Left renal cortex interstitium (tissue), 4 donors: Measurements from ENCODE around the gene PDLIM5. TPM values are rescaled to one million over a fixed set of nuclear protein-coding genes. Genes with fewer than 3 reads are reported as not detected.
"Not testable (repeated sequence)": the region's sequence is repeated elsewhere in the genome, so short reads cannot be mapped to it uniquely, and the experiment has no call there.

ENCODE experiments used
- DNase-seq, 4 donors: peaks; one replicate each; pipeline ENCODE4 v3.0.0-alpha.2; 2013; ENCODE audit warnings: low read depth in 4 of 4, low spot score in 2 of 4, missing footprints in 1 of 4
- polyA plus RNA-seq, 4 donors: library from polyadenylated mRNA; unstranded; fragments of 120-200 nt; gene quantifications; one replicate each; pipeline ENCODE4 v1.2.1, GENCODE V29; 2013; ENCODE audit not compliant: insufficient read length in 4 of 4

The PDLIM5 gene, protein sequence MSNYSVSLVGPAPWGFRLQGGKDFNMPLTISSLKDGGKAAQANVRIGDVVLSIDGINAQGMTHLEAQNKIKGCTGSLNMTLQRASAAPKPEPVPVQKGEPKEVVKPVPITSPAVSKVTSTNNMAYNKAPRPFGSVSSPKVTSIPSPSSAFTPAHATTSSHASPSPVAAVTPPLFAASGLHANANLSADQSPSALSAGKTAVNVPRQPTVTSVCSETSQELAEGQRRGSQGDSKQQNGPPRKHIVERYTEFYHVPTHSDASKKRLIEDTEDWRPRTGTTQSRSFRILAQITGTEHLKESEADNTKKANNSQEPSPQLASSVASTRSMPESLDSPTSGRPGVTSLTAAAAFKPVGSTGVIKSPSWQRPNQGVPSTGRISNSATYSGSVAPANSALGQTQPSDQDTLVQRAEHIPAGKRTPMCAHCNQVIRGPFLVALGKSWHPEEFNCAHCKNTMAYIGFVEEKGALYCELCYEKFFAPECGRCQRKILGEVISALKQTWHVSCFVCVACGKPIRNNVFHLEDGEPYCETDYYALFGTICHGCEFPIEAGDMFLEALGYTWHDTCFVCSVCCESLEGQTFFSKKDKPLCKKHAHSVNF
- polyA plus RNA-seq, result 10 to 100 TPM; 42.5 to 53.4 (median 52.8) TPM

DNA sequence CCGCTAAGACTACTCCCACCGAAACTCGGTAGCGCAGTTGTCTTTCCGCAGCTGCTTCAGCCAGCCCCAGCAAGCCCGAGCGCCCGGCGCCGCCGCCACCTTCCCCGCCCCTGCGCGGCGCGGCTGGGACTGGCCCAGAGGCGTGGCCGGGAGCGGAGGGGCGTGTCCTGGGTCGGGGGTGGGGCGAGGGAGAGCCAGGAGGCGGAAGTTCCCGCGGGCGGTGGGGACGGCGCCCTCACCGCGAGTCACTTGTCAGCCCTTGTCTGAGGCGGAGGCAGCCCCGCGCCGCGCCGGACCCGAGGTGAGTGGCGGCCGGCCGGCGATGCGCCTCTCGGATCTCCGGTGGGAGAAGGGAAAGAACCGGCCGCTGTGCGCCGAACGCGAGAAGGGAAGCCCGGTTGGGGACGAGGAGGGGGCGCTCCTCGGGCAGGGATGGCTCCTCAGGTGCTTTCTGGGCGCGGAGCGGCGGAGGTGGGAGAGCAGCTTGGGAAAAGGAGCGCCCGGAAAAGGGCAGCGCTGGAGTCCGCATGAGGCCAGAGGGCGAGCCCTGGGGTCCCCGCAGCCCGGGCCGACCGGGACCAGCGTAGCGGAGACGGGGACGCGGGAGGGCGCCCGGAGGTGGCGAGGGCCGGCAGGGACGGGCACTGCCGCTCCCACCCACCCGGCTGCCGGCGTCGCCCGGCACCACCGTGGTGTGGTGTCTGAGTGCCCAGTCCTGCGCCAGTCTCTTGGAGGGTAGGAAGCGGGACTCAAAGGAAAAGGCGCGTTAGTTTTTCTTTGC is at the start of gene PDLIM5:
Gene PDLIM5, plus strand, starts transcription at position 248 of the 781 bp plus-strand sequence. CDS start 3,347 bp downstream, outside the sequence.
- peak; percentile 70 to 86 (median 79) for DNase-seq

DNA sequence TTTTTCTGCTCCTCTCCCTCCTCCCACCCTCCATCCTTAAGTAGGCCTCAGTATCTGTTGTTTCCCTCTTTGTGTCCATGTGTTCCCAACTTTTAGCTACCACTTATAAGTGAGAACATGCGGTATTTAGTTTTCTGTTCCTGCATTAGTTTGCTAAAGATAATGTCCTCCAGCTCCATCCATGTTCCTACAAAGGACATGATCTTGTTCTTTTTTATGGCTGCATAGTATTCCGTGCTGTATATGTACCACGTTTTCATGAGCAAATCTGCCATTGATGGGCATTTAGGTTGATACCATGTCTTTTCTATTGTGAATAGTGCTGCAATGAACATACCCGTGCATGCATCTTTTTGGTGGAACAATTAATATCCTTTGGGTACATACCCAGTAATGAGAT is 49.3 kb upstream of the PDLIM5 start:
- not testable (repeated sequence) for DNase-seq

DNA sequence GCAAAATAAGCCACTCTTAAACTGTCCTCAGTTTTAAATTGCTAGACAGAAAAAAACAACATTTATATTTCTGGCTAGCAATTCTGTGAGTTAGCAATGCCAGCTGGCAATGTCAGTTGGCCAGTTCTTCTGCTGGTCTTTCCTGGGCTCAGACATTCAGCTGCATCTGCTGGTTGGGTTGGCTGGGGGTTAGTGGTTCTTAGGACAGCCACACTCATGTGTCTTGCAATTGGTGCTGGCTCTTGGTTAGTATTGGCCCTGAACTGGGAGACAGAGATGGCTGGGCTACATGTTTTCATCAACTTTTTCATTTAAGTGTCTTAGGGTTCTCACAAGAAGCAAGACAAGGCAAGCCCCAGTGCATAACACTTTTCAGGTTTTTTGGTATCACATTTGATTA is 48.0 kb upstream of the PDLIM5 start:
- no peak for DNase-seq

DNA sequence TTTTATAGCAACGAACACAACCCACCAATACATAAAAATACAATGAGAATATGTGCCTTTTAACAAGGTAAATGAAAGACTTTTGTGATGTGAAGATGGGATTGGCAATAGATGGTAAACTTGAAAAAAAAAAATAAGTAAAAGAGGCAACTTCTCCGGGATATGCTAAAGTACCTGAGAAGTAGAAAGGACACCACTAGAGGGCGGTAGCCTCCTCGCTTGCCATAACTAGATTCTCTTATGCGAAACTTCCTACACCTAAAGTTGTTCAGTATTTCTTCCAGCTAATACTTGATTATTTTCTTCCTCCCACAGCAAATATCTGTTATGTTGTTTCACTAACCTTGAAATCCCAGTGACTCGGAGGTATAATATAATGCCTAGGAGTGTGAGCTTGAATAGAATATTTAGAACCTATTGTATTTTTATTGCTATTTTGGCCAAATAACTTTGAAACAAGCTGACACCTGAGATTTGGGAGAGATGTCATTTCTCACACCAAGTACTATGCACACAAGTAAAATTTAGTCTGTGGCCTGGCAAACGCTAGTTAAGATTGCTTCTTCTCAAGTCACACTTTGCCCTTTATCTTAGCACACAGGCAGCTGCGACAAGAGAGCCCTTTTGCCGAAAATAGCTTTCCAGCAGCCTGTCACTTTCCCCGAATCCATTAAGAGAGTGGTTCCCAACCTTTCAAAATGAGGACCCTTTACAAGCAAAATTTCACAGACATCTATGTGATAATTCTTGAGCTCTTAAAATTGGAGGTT is 44.9 kb upstream of the PDLIM5 start:
- DNase-seq, result peak in 3 of 4 donors; percentile 50 to 77 (median 69)

DNA sequence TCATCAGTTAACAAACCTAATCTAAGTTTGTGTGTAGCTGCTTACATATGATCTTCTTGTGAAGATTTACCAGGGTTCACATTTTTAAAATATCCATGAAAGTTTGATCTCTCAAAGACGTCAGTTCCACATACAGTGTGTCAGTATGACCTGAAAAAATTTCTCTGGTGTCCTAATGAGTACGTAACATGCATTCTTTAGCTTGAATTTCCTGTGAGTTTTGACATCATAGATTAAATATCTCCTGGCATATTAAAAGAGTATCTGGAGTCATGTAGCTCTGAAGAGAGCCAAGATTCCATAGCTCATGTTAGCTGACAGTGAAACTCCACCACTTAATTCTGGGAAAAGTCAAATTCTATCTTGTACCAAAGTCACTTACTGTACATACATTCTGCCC is 43.9 kb upstream of the PDLIM5 start:
- DNase-seq, result no peak

DNA sequence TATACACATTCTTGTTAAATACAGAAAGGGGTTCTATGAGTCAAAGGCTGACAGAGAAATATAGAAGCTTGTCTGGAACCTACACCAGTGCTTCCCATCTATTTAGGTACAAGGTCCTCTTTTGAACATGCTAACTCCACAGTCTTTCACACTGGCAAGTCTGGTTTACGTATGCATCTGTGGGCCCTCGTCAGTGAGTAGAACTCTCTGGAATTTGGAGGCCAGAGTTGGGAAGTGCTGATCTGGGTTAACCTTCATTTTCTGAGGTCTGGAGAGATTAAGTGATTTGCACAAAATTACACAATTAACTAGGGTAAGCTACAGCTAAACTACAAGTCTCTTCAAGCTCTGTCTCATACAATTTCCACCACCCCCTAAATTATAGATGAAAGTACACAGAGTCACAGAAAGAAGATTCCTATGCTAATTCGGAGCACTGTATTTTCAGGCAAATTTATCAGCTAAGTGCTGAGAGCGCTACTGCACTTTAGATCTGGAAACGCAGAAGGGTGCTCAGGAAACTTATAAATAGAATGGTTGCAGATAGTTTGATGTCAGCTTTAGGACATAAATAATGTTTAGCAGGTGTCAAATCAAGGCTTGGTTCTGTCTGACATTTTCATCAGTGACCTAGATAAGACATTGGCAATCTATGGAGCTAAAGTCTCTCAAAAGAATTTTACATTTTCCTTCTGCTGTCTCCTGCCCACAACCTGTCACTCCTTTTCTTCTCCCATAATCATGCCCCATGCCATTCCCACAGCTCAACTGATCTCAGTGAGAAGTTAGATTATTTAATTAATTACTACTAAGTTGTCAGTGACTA is 43.0 kb upstream of the PDLIM5 start:
- DNase-seq, result no peak

DNA sequence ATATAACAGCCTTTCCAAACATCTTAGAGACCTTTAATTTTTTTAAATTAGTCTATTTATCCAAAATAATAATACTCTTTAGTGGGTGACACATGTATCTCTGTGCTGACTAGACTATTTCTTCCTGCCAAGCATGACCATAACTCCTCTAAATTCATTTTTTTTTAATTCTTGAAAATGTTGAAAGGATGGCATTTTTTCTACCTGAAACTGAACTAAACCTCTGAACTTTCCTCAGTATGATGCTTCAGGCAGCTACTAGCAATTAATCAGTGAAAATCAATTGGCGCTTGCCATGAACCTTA is 42.4 kb upstream of the PDLIM5 start:
- DNase-seq, result no peak

DNA sequence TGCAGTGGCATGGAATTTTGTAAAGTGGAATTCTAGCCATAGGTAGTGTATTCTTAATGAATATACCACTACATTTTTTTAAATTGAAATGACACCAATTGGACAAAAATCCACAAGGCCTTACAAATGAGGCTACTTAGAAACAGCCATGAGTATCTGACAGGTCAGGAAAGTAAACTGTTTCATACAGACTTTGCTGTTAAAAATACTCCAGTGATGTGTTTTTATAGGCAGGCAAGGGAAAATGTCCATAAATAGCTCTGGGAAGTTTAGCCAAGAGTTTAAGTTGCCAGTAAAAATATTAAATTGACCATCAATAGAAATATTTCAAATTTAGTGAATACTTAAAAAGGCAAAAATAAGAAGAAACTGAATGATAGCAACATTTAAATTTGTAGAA is 41.8 kb upstream of the PDLIM5 start:
- DNase-seq, result no peak

GRCh38 chr4:94410678-94411206 is 41.0 kb upstream of the PDLIM5 start:
- DNase-seq, result no peak

DNA sequence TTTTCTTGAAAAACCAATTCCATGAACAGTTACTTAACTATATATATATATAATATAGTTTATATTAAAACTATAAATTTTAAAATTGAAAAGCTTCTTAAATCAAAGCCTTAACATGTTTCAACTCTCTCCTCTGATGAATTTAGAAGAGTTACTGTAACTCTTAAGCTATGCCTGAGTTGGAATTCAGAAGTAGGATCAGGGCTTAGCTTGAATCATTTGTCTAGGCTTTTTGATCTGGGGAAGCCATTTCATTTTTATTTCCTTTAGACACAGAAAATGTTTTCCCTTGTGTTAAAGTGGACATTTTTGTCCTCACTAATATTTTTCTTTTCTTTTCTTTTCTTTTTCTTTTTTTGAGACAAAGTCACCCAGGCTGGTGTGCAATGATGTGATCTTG is 40.4 kb upstream of the PDLIM5 start:
- DNase-seq, result no peak

- no peak for DNase-seq
Measured at GRCh38 chr4:94412019-94412657, 39.6 kb upstream of the PDLIM5 start.

DNA sequence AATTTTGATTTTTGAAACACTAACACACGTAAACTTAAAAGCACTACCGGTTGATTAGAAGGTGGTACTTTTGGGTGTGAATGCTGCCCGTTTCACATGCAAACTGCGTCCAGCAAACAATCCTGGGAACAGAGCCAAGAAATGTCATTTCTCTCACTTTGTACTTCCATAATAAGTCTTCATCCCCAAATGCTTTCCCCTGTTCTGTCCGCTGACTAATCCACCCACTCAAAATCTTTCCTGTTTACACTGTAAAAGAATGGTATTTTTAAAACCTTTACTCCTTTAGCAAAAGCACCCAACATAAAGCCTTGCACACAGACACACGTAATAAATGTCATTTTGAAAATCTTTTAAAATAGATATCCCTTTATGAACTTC is 39.1 kb upstream of the PDLIM5 start:
- DNase-seq, result no peak

DNA sequence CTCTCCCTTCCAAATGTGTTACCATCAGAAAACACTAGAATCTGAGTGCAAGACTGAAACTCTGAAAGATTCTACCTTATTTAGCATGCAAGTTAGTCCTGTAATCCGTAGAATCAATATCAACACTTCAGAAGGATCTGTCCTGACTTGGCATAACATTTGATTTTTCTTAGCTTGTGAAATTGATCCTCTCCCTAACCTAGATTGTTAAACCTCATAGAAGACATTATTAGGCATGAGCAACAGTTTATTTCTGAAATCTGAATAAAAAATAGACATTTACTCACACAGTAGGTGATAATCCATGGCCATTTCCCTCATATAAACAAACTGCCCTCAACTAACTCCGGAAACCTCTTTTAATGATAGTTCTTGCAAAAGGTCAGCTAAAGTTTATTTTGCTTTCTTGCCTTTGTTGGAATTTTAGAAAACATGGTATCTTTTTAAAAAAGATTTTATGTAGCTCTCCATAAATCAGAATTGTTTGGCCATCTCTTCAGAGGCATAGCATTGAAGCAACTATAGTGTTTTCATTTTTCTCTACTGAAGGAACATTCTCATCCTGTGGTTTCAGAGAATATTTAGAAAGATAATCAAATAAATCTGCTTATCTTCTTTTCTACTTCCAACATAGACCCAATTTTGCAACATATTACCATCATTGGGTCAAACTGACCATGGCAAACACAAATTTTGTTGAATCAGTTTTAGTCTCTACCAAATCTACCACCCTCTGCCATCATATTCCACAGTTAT is 38.5 kb upstream of the PDLIM5 start:
- no peak for DNase-seq

DNA sequence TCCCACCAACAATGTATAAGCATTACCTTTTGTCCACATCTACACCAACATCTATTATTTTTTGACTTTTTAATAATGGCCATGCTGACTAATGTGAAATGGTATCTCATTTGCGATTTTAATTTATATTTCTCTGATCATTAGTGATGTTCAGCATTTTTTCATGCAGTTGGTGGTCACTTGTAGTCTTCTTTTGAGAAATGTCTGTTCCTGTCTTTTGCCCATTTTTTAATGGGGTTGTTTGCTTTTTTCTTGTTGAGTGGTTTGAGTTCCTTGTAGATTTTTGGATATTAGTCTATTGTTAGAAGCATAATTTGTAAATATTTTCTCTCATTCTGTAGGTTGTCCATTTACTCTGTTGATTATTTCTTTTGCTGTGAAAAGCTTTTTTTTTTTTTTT is 36.8 kb upstream of the PDLIM5 start:
- DNase-seq, result no peak

DNA sequence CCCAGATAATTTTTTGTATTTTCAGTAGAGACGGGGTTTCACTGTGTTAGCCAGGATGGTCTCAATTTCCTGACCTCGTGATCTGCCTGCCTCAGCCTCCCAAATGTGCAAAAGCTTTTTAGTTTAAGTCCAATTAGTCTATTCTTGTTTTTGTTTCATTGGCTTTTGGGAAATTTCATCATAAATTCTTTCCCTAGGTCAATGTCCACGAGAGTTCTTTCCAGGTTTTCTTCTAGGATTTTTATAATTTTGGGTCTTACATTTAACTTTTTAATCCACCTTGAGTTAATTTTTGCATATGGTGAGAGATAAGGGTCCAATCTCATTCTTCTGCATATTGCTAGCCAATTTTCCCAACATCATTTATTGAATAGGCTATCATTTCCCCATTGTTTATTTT is 36.3 kb upstream of the PDLIM5 start:
- DNase-seq, result no peak

GRCh38 chr4:94416335-94416734 is 35.4 kb upstream of the PDLIM5 start:
- DNase-seq, result no peak

GRCh38 chr4:94416981-94417380 is 34.8 kb upstream of the PDLIM5 start:
- no peak for DNase-seq

DNA sequence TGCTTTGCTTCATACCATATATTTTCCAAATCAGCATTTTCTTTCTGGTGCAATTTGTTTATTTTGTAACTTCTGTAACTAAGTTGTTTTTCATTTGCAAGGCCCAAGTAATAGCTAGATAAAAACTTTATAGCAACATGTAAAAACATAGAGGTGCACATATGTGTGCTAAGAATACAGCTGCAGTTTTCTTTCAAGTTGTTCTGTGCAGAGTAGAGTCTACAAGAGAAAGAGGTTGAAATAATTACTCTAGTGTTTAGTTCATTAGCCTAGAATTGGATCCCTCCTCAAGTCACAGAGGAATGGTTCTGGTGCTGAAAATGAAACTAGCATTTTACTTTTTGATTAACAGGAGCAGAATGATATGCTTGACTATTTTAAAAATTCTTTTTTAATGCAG is 32.2 kb upstream of the PDLIM5 start:
- DNase-seq, result no peak

DNA sequence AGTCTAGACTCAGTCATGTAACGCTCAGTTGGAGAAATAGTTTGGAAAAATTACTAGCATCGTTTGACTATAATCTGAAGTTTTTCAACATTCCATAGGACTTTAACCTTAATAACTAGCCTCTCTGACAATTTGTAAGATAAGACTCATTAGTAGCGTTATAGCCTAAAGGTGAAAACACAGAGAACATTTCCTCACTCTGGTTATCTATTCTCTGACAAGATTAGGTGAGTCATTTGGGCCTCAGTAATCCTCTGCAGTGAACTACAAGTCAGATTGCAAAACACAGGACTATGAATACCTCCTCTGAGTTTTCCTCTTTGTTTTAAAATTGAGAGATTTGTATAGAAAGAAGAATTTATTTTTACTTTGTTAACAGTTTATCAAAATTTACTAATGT is 31.8 kb upstream of the PDLIM5 start:
- no peak for DNase-seq
